NB4 (cell line): Measurements from ENCODE around the gene TRIM32.

Experiments
- CTCF ChIP-seq: IDR thresholded peaks from one replicate; pipeline ENCODE4 v1.5.1; 2012; ENCODE audit warnings: low read depth, low read length
- MAX ChIP-seq: IDR thresholded peaks from 2 replicates; pipeline ENCODE4 v1.6.1; 2011; ENCODE audit warnings: low read depth, low read length
- MYC ChIP-seq: IDR thresholded peaks from 2 replicates; pipeline ENCODE4 v1.6.1; 2011; ENCODE audit warnings: low read depth, low read length
- POLR2A ChIP-seq: IDR thresholded peaks from 2 replicates; pipeline ENCODE4 v1.6.1; 2011; ENCODE audit warnings: mild to moderate bottlenecking; ENCODE audit not compliant: insufficient read length; ENCODE audit errors: extremely low read depth

GRCh38 chr9:116673375-116673774 lies 13.7 kb upstream of the TRIM32 start:
- no peak for TF ChIP-seq POLR2A
- TF ChIP-seq CTCF: no peak
- TF ChIP-seq MYC: no peak
- TF ChIP-seq MAX: no peak
